ENCODE measurements around the gene C1orf105.

DNA sequence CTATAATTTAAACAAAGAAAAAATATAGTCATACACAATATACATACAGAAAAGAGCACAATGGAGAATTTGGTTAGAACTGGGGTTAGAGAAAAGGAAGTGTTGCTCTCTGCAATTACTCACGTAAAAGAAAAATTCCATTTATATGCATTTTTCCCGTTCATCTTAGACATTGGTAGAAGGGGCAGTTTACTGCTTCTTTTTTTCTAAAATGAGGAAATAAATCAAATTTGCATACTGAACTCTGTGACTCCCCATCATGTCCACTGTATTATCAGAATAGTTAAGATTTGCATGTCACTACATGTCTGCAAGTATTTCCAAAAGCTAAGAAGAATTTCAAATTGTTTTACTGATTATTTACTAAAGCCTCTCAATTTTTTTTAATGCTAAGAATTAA, 44.1 kb upstream of the C1orf105 start:
- TF ChIP-seq, protein P1, sequence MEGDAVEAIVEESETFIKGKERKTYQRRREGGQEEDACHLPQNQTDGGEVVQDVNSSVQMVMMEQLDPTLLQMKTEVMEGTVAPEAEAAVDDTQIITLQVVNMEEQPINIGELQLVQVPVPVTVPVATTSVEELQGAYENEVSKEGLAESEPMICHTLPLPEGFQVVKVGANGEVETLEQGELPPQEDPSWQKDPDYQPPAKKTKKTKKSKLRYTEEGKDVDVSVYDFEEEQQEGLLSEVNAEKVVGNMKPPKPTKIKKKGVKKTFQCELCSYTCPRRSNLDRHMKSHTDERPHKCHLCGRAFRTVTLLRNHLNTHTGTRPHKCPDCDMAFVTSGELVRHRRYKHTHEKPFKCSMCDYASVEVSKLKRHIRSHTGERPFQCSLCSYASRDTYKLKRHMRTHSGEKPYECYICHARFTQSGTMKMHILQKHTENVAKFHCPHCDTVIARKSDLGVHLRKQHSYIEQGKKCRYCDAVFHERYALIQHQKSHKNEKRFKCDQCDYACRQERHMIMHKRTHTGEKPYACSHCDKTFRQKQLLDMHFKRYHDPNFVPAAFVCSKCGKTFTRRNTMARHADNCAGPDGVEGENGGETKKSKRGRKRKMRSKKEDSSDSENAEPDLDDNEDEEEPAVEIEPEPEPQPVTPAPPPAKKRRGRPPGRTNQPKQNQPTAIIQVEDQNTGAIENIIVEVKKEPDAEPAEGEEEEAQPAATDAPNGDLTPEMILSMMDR (IDR thresholded peaks at IDR 0.05; ENCODE audit: insufficient read depth, low read length, poor library complexity, severe bottlenecking): no peak
- no peak for TF ChIP-seq EZH2phosphoT487 (conservative IDR thresholded peaks at IDR 0.05; ENCODE audit: low read length)

Data from SU-DHL-6 (cell line).